Measurements from ENCODE around the gene TRPM3. TPM values are rescaled to one million over a fixed set of nuclear protein-coding genes. Genes with fewer than 3 reads are reported as not detected.

Gene TRPM3
- polyA plus RNA-seq, 2 of the 4 experiments (the other 2 are of a cell fraction): not detected

- ATAC-seq: peak in 1 of 2 experiments; percentile 24; a peak in 1 of 6 replicates
- CTCF ChIA-PET: interaction anchor here (0.6 kb wide), 1 partner anchor 74 kb away, joined by 3 read pairs; no protein-coding TSS in a partner anchor
These were observed 547.1 kb downstream of the TRPM3 start for GRCh38 chr9:70574151-70574837.

GRCh38 chr9:70573308-70573707 is 548.1 kb downstream of the TRPM3 start:
- no peak overlapping the region for H3K4me3 ChIP-seq
- ChIA-PET CTCF (interaction anchor here (0.9 kb wide), 1 partner anchor 29 kb away, joined by 4 read pairs; no protein-coding TSS in a partner anchor), POLR2A (no interaction called here)
- no peak for FAIRE-seq
- ATAC-seq: no peak
- no peak overlapping the region for H3K4me2 ChIP-seq
- no peaks in the 10 kb centered on the region for H3K4me1 ChIP-seq
- H3K9me3 ChIP-seq: no peaks in the 10 kb centered on the region
- no peak for DNase-seq (ENCODE audit: low read depth in 1 of 2, low spot score in 1 of 2)
- H3K27ac ChIP-seq: no peak overlapping the region
- TF ChIP-seq NPAS2 (CRISPR knock-in tag; IDR thresholded peaks at IDR 0.05; ENCODE audit: borderline replicate concordance): no peak
- TF ChIP-seq HOXB13 (CRISPR knock-in tag; IDR thresholded peaks at IDR 0.05; ENCODE audit: low read depth): no peak
- TF ChIP-seq EP300 (IDR thresholded peaks at IDR 0.05): no peak
- no peak for TF ChIP-seq E2F6 (IDR thresholded peaks at IDR 0.05; ENCODE audit: borderline replicate concordance, low read depth)
- TF ChIP-seq HMGXB4 (CRISPR knock-in tag; IDR thresholded peaks at IDR 0.05; ENCODE audit: borderline replicate concordance): no peak
- no peak for TF ChIP-seq RCOR1 (IDR thresholded peaks at IDR 0.05; ENCODE audit: low read depth, low read length)
- no peak for TF ChIP-seq NR3C1 (IDR thresholded peaks at IDR 0.05)
- TF ChIP-seq CEBPB (IDR thresholded peaks at IDR 0.05): no peak
- TF ChIP-seq MYC (IDR thresholded peaks at IDR 0.05; ENCODE audit: borderline replicate concordance, low read length): no peak
- TF ChIP-seq MAX (IDR thresholded peaks at IDR 0.05): no peak
- TF ChIP-seq TFCP2L1 (CRISPR knock-in tag; IDR thresholded peaks at IDR 0.05): no peak
- TF ChIP-seq ATOH8 (CRISPR knock-in tag; IDR thresholded peaks at IDR 0.05; ENCODE audit: low read depth): no peak
- TF ChIP-seq JUN (IDR thresholded peaks at IDR 0.05): no peak
- no peak for TF ChIP-seq ZC3H11A (IDR thresholded peaks at IDR 0.05)
- no peak for TF ChIP-seq JUNB (IDR thresholded peaks at IDR 0.05)
- no peak for TF ChIP-seq MAFK (IDR thresholded peaks at IDR 0.05; ENCODE audit: partially characterized antibody)
- no peak for TF ChIP-seq GATA3 (IDR thresholded peaks at IDR 0.05; ENCODE audit: borderline replicate concordance)

More at GRCh38 chr9:70574151-70574837, 547.1 kb downstream of the TRPM3 start:
- Histone ChIP-seq H3K4me2 (no peak overlapping the region), H3K27ac (no peak overlapping the region), H3K9me3 (no peaks in the 10 kb centered on the region), H3K4me3 (no peak overlapping the region), H3K4me1 (no peaks in the 10 kb centered on the region)
- TF ChIP-seq MAFK (IDR thresholded peaks at IDR 0.05; ENCODE audit: partially characterized antibody) (no peak), USF2 (IDR thresholded peaks at IDR 0.05) (no peak), HOXB5 (CRISPR knock-in tag; IDR thresholded peaks at IDR 0.05) (no peak), FOSL2 (IDR thresholded peaks at IDR 0.05) (no peak), FOSL2 (CRISPR knock-in tag; IDR thresholded peaks at IDR 0.05) (no peak), BCL3 (IDR thresholded peaks at IDR 0.05) (no peak), PHF8 (IDR thresholded peaks at IDR 0.05; ENCODE audit: borderline replicate concordance, low read depth) (no peak), PBX3 (IDR thresholded peaks at IDR 0.05) (no peak), SMC3 (IDR thresholded peaks at IDR 0.05) (no peak), RFX5 (IDR thresholded peaks at IDR 0.05) (no peak), RARB (CRISPR knock-in tag; IDR thresholded peaks at IDR 0.05) (no peak), POLR2AphosphoS2 (conservative IDR thresholded peaks at IDR 0.05; ENCODE audit: low read length) (no peak), ZNF302 (CRISPR knock-in tag; IDR thresholded peaks at IDR 0.05) (no peak), GATA3 (IDR thresholded peaks at IDR 0.05; ENCODE audit: borderline replicate concordance) (no peak), POLR2A (IDR thresholded peaks at IDR 0.05; ENCODE audit: low read length) (no peak), CHD4 (IDR thresholded peaks at IDR 0.05; ENCODE audit: borderline replicate concordance) (no peak), HES2 (IDR thresholded peaks at IDR 0.05) (no peak), ZFP36 (IDR thresholded peaks at IDR 0.05; ENCODE audit: borderline replicate concordance, partially characterized antibody) (no peak)
- no peak for DNase-seq (ENCODE audit: low read depth in 1 of 2, low spot score in 1 of 2)
- POLR2A ChIA-PET: interaction anchor here (0.5 kb wide), 1 partner anchor 1379 kb away, joined by 3 read pairs; no protein-coding TSS in a partner anchor
- FAIRE-seq: no peak
- WGBS (ENCODE audit: missing lambda C conversion rate): 19% methylated on average over 2 of the region's 2 CpGs

Measured in A549 (cell line).